Calu3 (cell line): ENCODE measurements around the gene SIDT2. TPM values are rescaled to one million over a fixed set of nuclear protein-coding genes. Genes with fewer than 3 reads are reported as not detected.

ENCODE experiments used
- BruUV-seq: library from RNA; stranded (reverse); fragments of 400-500 nt; replicated peaks from 2 replicates; lab custom pipeline; 2021; lab: Mats Ljungman, UMichigan
- CTCF ChIA-PET: fragments of 300-600 bp; sonication (Branson Sonifier 250); formaldehyde crosslinking; loops from one replicate; lab custom pipeline; 2022; ENCODE audit warnings: antibody characterized with exemption; lab: Charles Lee
- DNase-seq: peaks from one replicate; pipeline ENCODE4 v3.0.0; 2022
- H3K27ac Mint-ChIP-seq: one replicate; pipeline ENCODE4 v1.8.0; 2022; ENCODE audit warnings: mixed read lengths; ENCODE audit not compliant: unreplicated experiment
- H3K27me3 Mint-ChIP-seq: one replicate; pipeline ENCODE4 v1.8.0; 2022; ENCODE audit warnings: mixed read lengths; ENCODE audit not compliant: unreplicated experiment
- H3K36me3 Mint-ChIP-seq: one replicate; pipeline ENCODE4 v1.8.0; 2022; ENCODE audit warnings: mild to moderate bottlenecking, moderate library complexity, mixed read lengths; ENCODE audit not compliant: insufficient read depth, unreplicated experiment
- H3K4me1 Mint-ChIP-seq: one replicate; pipeline ENCODE4 v1.8.0; 2022; ENCODE audit warnings: mild to moderate bottlenecking, low read depth, mixed read lengths; ENCODE audit not compliant: unreplicated experiment
- H3K4me3 Mint-ChIP-seq: one replicate; pipeline ENCODE4 v1.8.0; 2022; ENCODE audit warnings: mild to moderate bottlenecking, low read depth, moderate library complexity, mixed read lengths; ENCODE audit not compliant: unreplicated experiment
- H3K9me3 Mint-ChIP-seq: one replicate; pipeline ENCODE4 v1.8.0; 2022; ENCODE audit warnings: low read depth, mixed read lengths; ENCODE audit not compliant: unreplicated experiment
- intact Hi-C: fragments of 100-400 bp; cut with micrococcal nuclease; formaldehyde crosslinking; loops from one replicate; pipeline ENCODE4 v1.10.0; 2022; ENCODE audit not compliant: unreplicated experiment
- total RNA-seq: library from RNA; stranded (reverse); gene quantifications from 2 replicates; pipeline ENCODE4 v1.2.3, GENCODE V29; 2022
- TF ChIP-seq, protein P1 (sequence below): fragments of 200-600 bp; IDR thresholded peaks from one replicate; pipeline ENCODE4 v1.8.0; 2022; ENCODE audit warnings: antibody characterized with exemption; ENCODE audit not compliant: unreplicated experiment

Gene SIDT2
- total RNA-seq, 1 experiment from 2014 or later: 15.4 TPM

DNA sequence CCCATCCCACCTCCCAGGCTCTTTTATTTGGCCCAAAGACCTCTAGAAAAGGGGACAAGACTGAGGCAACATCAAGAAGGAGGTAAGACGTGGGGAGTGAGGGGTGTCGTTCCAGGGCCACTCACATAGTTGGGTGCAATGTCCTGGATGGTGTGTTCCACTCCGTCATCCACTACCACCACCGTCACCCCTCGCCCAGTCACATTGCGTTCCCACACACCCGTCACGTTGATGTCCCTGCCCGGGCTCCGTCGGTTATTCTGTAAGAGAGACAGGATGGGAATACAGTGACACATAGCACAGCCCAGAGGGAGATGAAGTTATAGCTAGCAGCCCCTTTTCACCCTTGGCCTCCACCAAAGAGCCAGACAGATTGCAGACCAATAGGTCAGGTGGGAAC lies 49.5 kb downstream of the SIDT2 start:
- H3K9me3 Mint-ChIP-seq: no peaks in the 10 kb centered on the region
- TF ChIP-seq, protein P1, sequence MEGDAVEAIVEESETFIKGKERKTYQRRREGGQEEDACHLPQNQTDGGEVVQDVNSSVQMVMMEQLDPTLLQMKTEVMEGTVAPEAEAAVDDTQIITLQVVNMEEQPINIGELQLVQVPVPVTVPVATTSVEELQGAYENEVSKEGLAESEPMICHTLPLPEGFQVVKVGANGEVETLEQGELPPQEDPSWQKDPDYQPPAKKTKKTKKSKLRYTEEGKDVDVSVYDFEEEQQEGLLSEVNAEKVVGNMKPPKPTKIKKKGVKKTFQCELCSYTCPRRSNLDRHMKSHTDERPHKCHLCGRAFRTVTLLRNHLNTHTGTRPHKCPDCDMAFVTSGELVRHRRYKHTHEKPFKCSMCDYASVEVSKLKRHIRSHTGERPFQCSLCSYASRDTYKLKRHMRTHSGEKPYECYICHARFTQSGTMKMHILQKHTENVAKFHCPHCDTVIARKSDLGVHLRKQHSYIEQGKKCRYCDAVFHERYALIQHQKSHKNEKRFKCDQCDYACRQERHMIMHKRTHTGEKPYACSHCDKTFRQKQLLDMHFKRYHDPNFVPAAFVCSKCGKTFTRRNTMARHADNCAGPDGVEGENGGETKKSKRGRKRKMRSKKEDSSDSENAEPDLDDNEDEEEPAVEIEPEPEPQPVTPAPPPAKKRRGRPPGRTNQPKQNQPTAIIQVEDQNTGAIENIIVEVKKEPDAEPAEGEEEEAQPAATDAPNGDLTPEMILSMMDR: no peak

DNA sequence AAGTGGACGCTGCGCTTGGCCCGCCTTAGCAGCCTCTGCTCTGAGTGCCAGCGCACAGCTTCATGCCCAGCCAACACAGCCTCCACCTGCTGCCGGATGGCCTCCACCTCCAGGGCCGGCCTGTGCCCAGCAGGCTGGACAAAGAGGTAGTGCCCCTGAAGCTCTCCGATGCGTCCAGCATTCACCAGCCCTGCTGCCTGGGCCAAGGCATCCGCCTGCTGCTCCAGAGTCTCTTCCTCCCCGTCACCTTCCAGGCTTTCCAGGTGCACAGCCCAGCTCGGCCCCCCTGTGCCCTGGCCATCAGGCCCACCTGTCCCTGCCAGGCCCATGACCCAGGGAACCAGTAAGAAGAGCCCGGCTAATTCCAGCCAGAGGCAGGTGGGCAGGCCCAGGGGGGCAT lies 50.9 kb downstream of the SIDT2 start:
- Mint-ChIP-seq H3K4me1 (peaks cover 14% of the 10 kb centered on the region), H3K9me3 (no peaks in the 10 kb centered on the region), H3K4me3 (no peak overlapping the region), H3K36me3 (peaks cover 45% of the 10 kb centered on the region), H3K27me3 (no peaks in the 10 kb centered on the region), H3K27ac (no peak overlapping the region)
- no peak for DNase-seq
- CTCF ChIA-PET: no interaction called here
- TF ChIP-seq, protein P1: no peak
- intact Hi-C loops: loop anchor here (5.0 kb wide), 1 partner anchor 497 kb away; no protein-coding TSS in a partner anchor
- BruUV-seq: no TSS peak

More for the DNA sequence above, 49.5 kb downstream of the SIDT2 start:
- H3K4me1 Mint-ChIP-seq: peaks cover 14% of the 10 kb centered on the region
- H3K27me3 Mint-ChIP-seq: no peaks in the 10 kb centered on the region
- CTCF ChIA-PET: interaction anchor here (0.7 kb wide), 1 partner anchor 1023 kb away, joined by 3 read pairs; no protein-coding TSS in a partner anchor
- DNase-seq: no peak
- H3K4me3 Mint-ChIP-seq: no peak overlapping the region
- BruUV-seq: no TSS peak
- no peak overlapping the region for H3K27ac Mint-ChIP-seq
- intact Hi-C loops: loop anchor here (5.0 kb wide), 1 partner anchor 496 kb away; no protein-coding TSS in a partner anchor
- peaks cover 45% of the 10 kb centered on the region for H3K36me3 Mint-ChIP-seq

DNA sequence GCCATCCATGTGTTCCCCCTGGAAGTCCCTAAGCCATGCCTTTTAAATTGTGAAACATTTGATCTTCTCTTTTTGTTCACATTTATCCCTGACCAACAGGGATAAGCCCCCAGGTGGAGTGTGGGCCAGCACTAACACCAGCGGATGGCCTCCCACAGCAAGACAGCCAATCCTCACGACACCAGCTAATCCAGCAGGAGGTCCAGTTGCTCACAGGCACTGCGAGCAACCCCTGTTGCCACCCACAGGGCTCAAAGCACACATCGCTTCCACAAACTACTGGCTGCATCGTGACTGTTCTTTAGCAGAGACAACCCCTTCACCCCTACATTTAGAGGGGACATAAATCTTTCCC lies 51.4 kb downstream of the SIDT2 start:
- DNase-seq: no peak
- Mint-ChIP-seq H3K36me3 (peaks cover 42% of the 10 kb centered on the region), H3K27me3 (no peaks in the 10 kb centered on the region), H3K27ac (no peak overlapping the region), H3K9me3 (no peaks in the 10 kb centered on the region), H3K4me3 (no peak overlapping the region), H3K4me1 (peaks cover 14% of the 10 kb centered on the region)
- CTCF ChIA-PET: no interaction called here
- TF ChIP-seq, protein P1: no peak
- intact Hi-C loops: loop anchor here (5.0 kb wide), 2 partner anchors 87 to 498 kb away; partner anchors contain the start of gene BACE1
- BruUV-seq: no TSS peak

DNA sequence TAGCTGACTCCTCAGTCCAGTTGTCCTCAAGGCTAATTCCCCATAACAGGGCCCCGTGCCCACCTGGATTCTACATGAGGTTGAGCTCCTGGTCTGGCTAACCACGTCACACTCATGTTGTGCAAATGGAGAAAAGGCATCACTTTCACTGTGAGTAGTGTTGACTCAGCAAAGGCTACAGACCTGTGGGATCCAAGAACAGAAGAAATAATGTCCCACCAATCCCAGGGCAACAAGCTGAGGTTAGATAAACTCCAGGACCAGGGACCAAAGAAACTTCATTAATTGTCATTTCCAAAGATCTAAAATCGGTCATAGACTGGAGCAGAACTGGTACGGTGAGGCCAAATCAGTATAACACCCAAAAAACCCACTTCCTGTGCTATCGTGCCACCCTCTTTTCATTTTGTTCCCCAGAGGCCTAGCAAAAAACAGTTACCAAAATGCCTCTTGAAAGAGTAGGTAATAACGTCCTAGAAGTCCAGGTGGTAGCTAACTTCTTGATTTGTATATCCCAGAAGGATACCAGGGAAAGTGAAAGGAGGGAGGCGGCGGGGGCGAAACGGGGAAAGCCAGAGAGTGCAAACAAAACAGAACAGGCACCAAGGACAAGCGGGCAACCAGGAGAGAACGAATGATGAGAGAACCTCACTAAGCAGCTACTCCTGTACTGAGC lies 51.9 kb downstream of the SIDT2 start:
- Mint-ChIP-seq H3K36me3 (peaks cover 42% of the 10 kb centered on the region), H3K4me3 (peak overlapping the region; percentile 100), H3K27me3 (no peaks in the 10 kb centered on the region), H3K9me3 (no peaks in the 10 kb centered on the region), H3K4me1 (peaks cover 14% of the 10 kb centered on the region), H3K27ac (peak overlapping the region; percentile 40)
- DNase-seq: no peak
- CTCF ChIA-PET: no interaction called here
- TF ChIP-seq, protein P1: no peak
- no TSS peak for BruUV-seq
- intact Hi-C loops: loop anchor here (5.0 kb wide), 1 partner anchor 87 kb away; the partner anchor contains the start of gene BACE1
